Activated naive CD8-positive, alpha-beta T cell (primary cell): Measurements from ENCODE around the gene PTPRT.

Source experiments
- H3K27ac Mint-ChIP-seq: one replicate; pipeline ENCODE4 v1.8.0; 2021; ENCODE audit warnings: mixed read lengths
- H3K27me3 Mint-ChIP-seq: one replicate; pipeline ENCODE4 v1.8.0; 2021; ENCODE audit warnings: mixed read lengths
- H3K36me3 Mint-ChIP-seq: one replicate; pipeline ENCODE4 v1.8.0; 2021; ENCODE audit warnings: mixed read lengths
- H3K4me1 Mint-ChIP-seq: one replicate; pipeline ENCODE4 v1.8.0; 2021; ENCODE audit warnings: low read depth, mixed read lengths
- H3K4me3 Mint-ChIP-seq: one replicate; pipeline ENCODE4 v1.8.0; 2021; ENCODE audit warnings: mild to moderate bottlenecking, mixed read lengths
- H3K9me3 Mint-ChIP-seq: one replicate; pipeline ENCODE4 v1.8.0; 2021; ENCODE audit warnings: low read depth, mixed read lengths

The PTPRT gene

GRCh38 chr20:42192321-42192720 is 997.4 kb downstream of the PTPRT start:
- H3K9me3 Mint-ChIP-seq = peaks cover 3% of the 10 kb centered on the region
- no peak overlapping the region for H3K4me3 Mint-ChIP-seq
- H3K27me3 Mint-ChIP-seq = peaks cover 5% of the 10 kb centered on the region
- H3K36me3 Mint-ChIP-seq = no peaks in the 10 kb centered on the region
- H3K4me1 Mint-ChIP-seq = no peaks in the 10 kb centered on the region
- no peak overlapping the region for H3K27ac Mint-ChIP-seq

GRCh38 chr20:42191140-42191860 is 998.4 kb downstream of the PTPRT start:
- H3K27ac Mint-ChIP-seq = no peak overlapping the region
- H3K27me3 Mint-ChIP-seq = peaks cover 5% of the 10 kb centered on the region
- H3K4me3 Mint-ChIP-seq = no peak overlapping the region
- H3K36me3 Mint-ChIP-seq = no peaks in the 10 kb centered on the region
- no peaks in the 10 kb centered on the region for H3K4me1 Mint-ChIP-seq
- H3K9me3 Mint-ChIP-seq = peaks cover 3% of the 10 kb centered on the region

DNA sequence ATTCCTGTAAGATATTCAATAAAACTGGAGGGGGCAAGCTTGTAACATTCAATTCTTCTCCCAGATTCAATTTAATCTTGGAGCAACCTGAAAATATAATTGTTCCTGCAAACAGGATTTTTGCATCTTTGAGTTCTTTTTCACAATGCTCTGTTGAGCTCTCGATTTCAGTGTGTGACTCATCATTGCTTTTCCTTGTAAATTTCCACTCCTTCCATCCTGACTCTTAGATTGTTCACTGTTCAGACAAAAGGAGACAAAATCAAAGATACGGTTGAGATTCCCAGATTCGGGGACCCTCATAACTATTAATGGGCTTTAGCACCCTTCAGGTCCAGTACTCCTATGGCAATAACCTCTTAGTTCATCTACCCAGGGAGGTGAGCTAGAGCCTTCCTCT is 999.6 kb downstream of the PTPRT start:
- no peaks in the 10 kb centered on the region for H3K36me3 Mint-ChIP-seq

GRCh38 chr20:42186337-42186736 is 1003.4 kb downstream of the PTPRT start:
- no peaks in the 10 kb centered on the region for H3K36me3 Mint-ChIP-seq
- peaks cover 13% of the 10 kb centered on the region for H3K9me3 Mint-ChIP-seq
- no peak overlapping the region for H3K4me3 Mint-ChIP-seq
- H3K4me1 Mint-ChIP-seq = no peaks in the 10 kb centered on the region
- H3K27ac Mint-ChIP-seq = no peak overlapping the region
- no peaks in the 10 kb centered on the region for H3K27me3 Mint-ChIP-seq

More for the DNA sequence above, 999.6 kb downstream of the PTPRT start:
- peaks cover 4% of the 10 kb centered on the region for H3K27me3 Mint-ChIP-seq
- H3K4me1 Mint-ChIP-seq = no peaks in the 10 kb centered on the region
- H3K4me3 Mint-ChIP-seq = no peak overlapping the region
- H3K9me3 Mint-ChIP-seq = peaks cover 3% of the 10 kb centered on the region
- H3K27ac Mint-ChIP-seq = no peak overlapping the region

DNA sequence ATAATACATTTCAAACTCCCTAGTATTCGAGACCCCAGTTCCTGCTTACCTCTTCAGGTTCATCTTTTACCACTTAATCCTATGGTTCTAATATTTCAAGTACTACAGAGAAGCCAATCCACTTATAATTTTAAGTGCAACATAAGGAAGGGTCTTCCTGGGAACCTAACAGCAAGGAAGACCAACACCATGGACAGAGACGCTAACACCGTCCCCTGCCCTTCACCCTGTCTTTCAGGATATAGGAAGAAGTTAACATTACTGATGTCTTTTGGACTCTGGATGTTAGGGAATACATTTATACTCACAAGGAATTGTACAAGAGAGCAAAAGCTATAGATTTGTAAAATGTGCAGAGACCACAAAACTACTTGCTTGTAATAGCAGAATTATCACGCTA is 1006.6 kb downstream of the PTPRT start:
- Mint-ChIP-seq H3K9me3 (peaks cover 17% of the 10 kb centered on the region), H3K36me3 (no peaks in the 10 kb centered on the region), H3K27me3 (no peaks in the 10 kb centered on the region), H3K4me1 (no peaks in the 10 kb centered on the region), H3K4me3 (no peak overlapping the region), H3K27ac (no peak overlapping the region)

GRCh38 chr20:42181064-42181463 is 1008.6 kb downstream of the PTPRT start:
- Mint-ChIP-seq H3K27me3 (peaks cover 3% of the 10 kb centered on the region), H3K27ac (no peak overlapping the region), H3K4me1 (no peaks in the 10 kb centered on the region), H3K36me3 (no peaks in the 10 kb centered on the region), H3K9me3 (peaks cover 17% of the 10 kb centered on the region), H3K4me3 (no peak overlapping the region)

- H3K4me1 Mint-ChIP-seq = no peaks in the 10 kb centered on the region
These were observed 1009.9 kb downstream of the PTPRT start for GRCh38 chr20:42179768-42180167.

GRCh38 chr20:42173440-42173839 is 1016.3 kb downstream of the PTPRT start:
- H3K4me3 Mint-ChIP-seq = no peak overlapping the region
- H3K4me1 Mint-ChIP-seq = no peaks in the 10 kb centered on the region
- no peaks in the 10 kb centered on the region for H3K36me3 Mint-ChIP-seq
- H3K27me3 Mint-ChIP-seq = peaks cover 3% of the 10 kb centered on the region
- no peaks in the 10 kb centered on the region for H3K9me3 Mint-ChIP-seq
- no peak overlapping the region for H3K27ac Mint-ChIP-seq

More at GRCh38 chr20:42179768-42180167, 1009.9 kb downstream of the PTPRT start:
- no peak overlapping the region for H3K27ac Mint-ChIP-seq
- peaks cover 3% of the 10 kb centered on the region for H3K27me3 Mint-ChIP-seq
- H3K4me3 Mint-ChIP-seq = no peak overlapping the region
- peaks cover 17% of the 10 kb centered on the region for H3K9me3 Mint-ChIP-seq
- no peaks in the 10 kb centered on the region for H3K36me3 Mint-ChIP-seq

- Mint-ChIP-seq H3K4me1 (no peaks in the 10 kb centered on the region), H3K4me3 (no peak overlapping the region), H3K36me3 (no peaks in the 10 kb centered on the region), H3K27ac (no peak overlapping the region), H3K9me3 (no peaks in the 10 kb centered on the region), H3K27me3 (peaks cover 9% of the 10 kb centered on the region)
These were observed 1025.4 kb downstream of the PTPRT start for GRCh38 chr20:42164121-42164890.

GRCh38 chr20:42161228-42161829 is 1028.4 kb downstream of the PTPRT start:
- Mint-ChIP-seq H3K36me3 (no peaks in the 10 kb centered on the region), H3K9me3 (no peaks in the 10 kb centered on the region), H3K4me3 (no peak overlapping the region), H3K4me1 (no peaks in the 10 kb centered on the region), H3K27ac (no peak overlapping the region), H3K27me3 (peaks cover 6% of the 10 kb centered on the region)

DNA sequence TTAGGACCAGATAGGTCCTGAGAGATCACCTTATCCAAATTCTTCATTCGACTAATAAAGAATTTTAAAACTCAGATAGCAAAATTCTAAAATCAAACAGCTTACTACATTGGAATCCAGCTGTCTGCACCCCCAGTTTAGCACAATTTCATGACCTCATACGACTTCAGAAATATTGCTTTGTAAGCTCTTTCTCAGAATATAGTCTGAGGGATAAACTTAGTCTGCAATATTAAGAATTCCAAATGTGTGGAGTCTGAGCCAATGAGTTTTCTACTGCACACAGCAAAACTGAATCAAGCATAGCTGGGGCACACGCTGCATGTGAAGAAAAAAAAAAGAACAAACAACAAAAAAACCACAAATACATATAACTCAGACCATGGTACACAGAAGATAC is 1029.9 kb downstream of the PTPRT start:
- Mint-ChIP-seq H3K4me1 (no peaks in the 10 kb centered on the region), H3K4me3 (no peak overlapping the region), H3K27me3 (peaks cover 3% of the 10 kb centered on the region), H3K36me3 (no peaks in the 10 kb centered on the region), H3K27ac (no peak overlapping the region), H3K9me3 (no peaks in the 10 kb centered on the region)

DNA sequence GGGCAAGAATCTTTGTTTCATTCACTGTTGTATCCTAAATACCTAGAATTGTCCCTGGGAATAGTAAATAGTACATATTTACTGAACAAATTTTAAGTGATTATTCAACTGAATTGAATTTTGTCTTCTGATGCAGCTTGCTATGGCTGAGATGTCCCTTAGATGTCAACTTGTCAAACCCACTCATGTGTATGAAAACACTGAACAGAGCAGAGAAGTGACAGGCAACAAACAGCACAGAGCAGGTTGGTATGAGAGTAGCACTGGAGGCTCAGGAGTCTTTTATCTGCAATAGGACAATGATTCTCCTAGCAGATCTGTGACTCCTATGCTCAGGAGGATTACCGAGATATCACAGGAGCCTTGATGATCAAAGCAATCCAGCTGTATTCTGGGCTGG is 1031.4 kb downstream of the PTPRT start:
- peaks cover 3% of the 10 kb centered on the region for H3K27me3 Mint-ChIP-seq
- H3K36me3 Mint-ChIP-seq = no peaks in the 10 kb centered on the region
- H3K27ac Mint-ChIP-seq = no peak overlapping the region
- no peak overlapping the region for H3K4me3 Mint-ChIP-seq
- H3K4me1 Mint-ChIP-seq = no peaks in the 10 kb centered on the region
- H3K9me3 Mint-ChIP-seq = no peaks in the 10 kb centered on the region

- H3K27ac Mint-ChIP-seq = no peak overlapping the region
- H3K4me1 Mint-ChIP-seq = no peaks in the 10 kb centered on the region
- H3K4me3 Mint-ChIP-seq = no peak overlapping the region
- no peaks in the 10 kb centered on the region for H3K9me3 Mint-ChIP-seq
- H3K36me3 Mint-ChIP-seq = no peaks in the 10 kb centered on the region
- peaks cover 2% of the 10 kb centered on the region for H3K27me3 Mint-ChIP-seq
These were observed 1034.1 kb downstream of the PTPRT start for GRCh38 chr20:42155586-42155985.

DNA sequence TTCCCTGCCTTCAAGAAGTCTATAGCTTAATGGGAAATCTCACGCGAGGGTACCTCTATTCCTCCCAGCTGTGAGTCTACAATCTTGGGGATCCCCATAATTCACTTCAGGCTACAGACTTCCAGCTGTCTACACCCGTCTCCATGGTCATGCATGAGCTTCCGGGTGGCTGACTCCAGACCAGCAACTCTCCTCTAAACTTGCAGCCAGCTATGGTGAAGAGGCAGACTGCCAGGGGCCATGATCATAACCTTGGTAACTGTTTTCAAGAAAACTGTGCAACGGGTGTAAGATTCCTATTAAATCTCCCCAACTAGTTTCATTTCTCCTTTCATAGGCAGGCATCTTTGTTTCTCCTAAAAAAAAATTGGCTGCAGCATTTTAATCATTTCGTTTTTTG is 1037.1 kb downstream of the PTPRT start:
- no peak overlapping the region for H3K4me3 Mint-ChIP-seq
- H3K9me3 Mint-ChIP-seq = no peaks in the 10 kb centered on the region
- H3K27ac Mint-ChIP-seq = no peak overlapping the region
- no peaks in the 10 kb centered on the region for H3K27me3 Mint-ChIP-seq
- H3K4me1 Mint-ChIP-seq = no peaks in the 10 kb centered on the region
- no peaks in the 10 kb centered on the region for H3K36me3 Mint-ChIP-seq

DNA sequence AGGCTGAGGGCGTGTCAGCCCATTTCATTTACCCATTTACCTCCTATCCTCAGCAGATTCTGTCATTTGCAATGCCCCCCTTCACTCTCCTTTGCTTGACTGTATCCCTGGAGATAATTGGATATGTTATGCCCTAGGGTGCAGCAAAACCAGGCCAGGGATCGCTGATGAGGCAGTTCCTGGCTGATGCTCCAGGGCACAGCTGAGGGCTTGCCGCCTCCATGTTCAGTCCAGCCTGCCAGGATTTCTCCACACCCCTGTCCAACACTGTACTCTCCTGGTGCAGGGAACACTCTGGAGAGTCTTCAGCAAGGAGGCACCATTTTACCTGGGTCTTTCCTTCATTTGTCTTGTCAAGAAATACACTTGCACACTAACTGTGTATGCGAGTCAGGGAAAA is 1039.5 kb downstream of the PTPRT start:
- Mint-ChIP-seq H3K4me3 (no peak overlapping the region), H3K27ac (no peak overlapping the region), H3K27me3 (no peaks in the 10 kb centered on the region), H3K36me3 (no peaks in the 10 kb centered on the region), H3K9me3 (no peaks in the 10 kb centered on the region), H3K4me1 (no peaks in the 10 kb centered on the region)
